COLO829 (cell line): Measurements from ENCODE around the gene CHRNA9.

ENCODE experiments used
- DNase-seq: peaks from one replicate; pipeline ENCODE4 v3.0.0; 2012; ENCODE audit warnings: low spot score

Gene CHRNA9

DNA sequence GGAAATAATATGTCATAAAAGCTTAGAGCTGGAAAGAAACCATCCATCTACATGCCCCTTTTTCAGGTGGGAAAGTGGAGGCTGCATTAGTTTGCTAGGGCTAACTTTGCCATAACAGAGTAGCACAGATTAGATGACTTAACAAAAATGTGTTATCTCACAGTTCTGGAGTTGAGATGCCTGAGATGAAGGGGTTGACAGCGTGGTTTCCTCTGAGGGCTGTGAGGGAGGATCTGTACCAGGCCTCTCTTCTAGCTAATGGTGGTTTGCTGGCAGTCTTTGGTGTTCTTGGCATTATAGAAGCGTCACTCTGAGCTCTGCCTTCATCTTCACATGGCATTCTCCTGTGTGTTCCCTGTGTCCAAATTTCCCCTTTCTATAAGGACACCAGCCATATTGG, 2.4 kb downstream of the CHRNA9 start:
- no peak for DNase-seq

GRCh38 chr4:40340030-40340429, 4.9 kb downstream of the CHRNA9 start:
- no peak for DNase-seq

DNA sequence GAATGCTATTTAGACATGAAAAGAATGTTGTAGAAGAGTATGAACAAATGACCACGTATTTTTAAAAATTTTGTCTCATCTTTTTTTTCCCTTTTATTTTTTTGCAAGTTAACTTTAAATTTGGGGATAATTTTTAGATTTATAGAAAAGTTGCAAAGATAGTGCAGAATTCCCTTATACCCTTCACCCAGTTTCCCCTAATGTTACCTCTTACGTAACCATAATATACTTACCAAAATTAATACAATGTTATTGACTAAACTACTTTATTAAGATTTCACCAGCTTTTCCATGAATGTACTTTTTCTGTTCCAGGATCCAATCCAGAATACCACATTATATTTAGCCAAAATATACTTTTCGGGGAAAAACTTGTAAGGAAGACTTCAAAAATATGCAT, 12.3 kb downstream of the CHRNA9 start:
- DNase-seq = no peak

DNA sequence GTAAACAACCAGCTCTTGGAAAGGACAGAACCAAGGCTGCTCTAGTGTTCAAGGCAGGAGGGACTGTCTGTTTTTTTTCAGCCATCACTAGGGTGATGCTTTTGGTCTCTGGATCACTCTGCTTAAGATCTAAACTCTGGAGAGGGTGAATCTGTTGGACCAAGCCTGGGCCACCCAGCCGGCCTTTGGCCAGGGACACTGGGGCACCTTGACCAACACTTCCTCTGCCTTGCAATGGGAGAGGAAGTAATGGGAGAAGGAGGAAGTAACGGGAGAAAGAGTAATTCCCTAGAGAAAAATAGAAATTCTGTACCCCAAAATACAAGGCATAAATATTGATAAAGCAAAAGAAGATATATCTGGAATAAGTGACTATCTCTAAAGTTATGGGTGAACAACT, 12.9 kb downstream of the CHRNA9 start:
- DNase-seq = no peak

DNA sequence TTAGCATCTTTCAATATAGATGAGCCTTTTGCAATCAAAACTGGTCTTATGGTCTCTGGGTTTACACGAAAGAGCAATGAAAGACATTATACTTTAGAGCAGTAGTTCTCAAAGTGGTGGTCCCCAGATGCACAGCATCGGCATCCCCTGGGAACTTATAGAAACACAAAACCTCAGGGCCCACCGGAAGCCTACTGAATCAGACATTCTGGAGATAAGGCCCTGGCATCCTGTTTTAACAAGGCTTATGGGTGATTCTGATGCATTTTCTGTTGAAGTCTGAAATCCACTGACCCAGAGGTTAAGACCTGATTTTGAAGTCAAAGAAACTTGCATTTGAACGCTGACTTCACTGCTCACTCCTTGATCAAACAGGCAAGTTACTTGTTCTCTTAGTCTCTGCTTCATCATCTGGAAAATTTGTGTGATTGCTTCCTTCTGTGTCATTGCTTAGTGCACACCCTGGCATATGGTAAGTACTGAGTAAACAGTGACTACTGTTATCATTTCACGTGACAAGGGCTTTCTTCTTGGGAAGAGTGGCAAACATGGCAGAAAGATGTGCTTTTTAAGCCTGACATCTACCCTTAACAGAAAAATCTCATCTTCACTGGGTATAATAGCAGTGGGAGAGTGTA, 14.5 kb downstream of the CHRNA9 start:
- peak; percentile 8 for DNase-seq

- DNase-seq = no peak
These were observed 15.6 kb downstream of the CHRNA9 start for GRCh38 chr4:40350627-40351227.

DNA sequence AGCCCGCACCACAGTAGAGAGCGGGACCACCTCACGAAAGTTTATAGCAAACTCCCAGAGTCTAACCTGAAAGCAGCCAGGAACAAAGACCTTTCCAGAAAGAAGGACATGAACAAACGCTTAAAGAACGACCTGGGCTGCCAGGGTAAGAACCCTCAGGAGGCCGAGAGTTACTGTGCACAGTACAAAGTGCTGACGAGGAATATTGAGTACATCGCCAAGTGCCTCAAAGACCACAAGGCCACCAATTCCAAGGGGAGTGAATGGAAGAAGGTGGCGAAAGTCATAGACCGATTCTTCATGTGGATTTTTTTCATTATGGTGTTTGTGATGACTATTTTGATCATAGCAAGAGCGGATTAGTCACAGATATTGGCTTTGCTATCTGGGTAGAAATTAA, 19.0 kb downstream of the CHRNA9 start:
- no peak for DNase-seq

DNA sequence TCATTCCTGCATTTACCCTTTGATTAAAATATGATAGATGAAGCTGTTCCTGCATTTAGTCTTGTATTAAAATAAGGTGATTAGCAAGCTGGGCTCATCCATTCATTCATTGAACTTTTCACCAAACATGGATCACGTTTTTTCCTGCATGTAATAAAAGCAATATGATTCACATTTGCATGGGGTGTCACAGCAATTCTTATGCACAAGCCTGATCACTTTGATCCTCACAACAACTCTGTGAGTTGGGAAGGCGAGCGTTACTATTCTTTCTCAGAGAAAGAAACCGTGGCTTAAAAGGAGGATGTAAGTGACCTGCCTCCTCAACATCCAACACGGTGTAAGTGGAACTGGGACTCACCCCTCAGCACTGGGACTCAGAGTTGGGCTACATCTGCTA, 20.0 kb downstream of the CHRNA9 start:
- no peak for DNase-seq

DNA sequence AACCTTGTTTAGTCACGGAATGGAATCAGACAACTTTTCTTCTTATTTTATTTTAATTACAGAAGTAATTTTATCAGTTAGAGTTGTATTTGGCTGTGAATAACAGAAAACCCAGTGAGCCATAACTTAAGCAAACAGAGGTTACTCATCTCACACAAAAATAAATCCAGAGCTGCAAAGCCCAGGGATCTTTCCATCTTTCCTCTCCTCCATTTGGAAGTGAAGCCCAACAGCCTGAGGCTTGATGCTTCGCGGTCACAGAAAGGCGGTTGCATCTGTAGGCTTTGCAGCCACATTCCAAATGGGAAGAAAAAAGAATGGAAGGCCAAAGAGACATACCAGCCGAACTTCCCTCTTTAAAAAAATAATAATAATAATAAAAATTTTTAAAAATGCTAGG, 22.6 kb downstream of the CHRNA9 start:
- DNase-seq = no peak

GRCh38 chr4:40361338-40361737, 26.2 kb downstream of the CHRNA9 start:
- DNase-seq = no peak

GRCh38 chr4:40363382-40363920, 28.3 kb downstream of the CHRNA9 start:
- no peak for DNase-seq

DNA sequence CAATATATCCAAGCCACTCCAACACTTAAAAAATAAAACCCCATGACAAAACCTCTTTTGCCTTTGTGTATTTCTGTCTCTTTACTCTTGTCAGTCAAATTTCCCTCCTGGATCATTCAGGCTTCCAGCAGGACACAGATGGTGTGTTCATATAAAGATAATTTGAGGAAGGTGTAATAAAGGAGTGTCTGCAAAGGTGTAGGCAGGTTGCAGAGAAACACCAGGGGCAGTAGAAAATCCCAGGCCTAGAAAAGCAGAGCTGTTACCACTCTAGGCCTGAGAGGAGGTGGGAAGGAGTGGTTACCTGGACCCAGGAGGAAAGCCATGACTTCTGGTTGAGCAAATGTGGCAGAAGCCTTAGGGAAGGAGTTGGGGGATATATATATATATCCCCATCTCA, 28.8 kb downstream of the CHRNA9 start:
- DNase-seq = no peak

DNA sequence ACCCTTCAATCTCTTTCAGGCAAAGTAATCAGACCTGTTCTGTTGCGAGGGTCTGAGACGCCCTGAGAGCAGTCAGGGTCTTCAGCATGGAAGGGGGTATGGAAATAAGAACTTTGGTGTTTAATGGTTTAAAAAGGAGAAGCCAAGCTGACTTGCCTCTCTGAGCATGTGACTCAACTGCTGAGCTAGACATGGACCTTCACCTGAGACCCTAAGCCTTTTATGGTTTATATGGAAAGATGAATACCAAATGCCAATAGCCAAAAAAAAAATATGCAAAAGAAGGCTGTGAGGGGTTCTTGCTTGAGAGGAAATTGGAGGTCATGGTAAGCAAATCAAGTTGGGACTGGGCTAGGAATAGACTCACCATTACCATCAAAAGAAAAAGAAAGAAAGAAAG, 30.6 kb downstream of the CHRNA9 start:
- no peak for DNase-seq

DNA sequence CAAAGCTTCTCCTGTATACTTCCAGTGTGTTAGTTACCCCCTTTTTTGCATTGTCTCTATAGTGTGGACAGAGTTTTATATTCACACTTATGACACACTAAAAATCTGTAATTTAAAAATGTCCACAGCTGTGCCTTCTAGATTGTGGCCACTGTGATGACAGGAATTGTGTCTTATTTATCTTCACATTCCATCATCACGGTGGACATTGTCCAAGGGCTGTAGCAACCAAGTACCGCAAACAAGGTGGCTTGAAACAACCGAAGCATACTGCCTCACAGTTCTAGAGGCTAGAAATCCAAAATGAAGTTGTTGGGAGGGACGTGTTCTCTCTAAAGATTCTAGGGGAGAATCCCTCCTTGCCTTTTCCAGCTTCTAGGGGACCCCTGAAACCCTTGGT, 32.3 kb downstream of the CHRNA9 start:
- DNase-seq = no peak

DNA sequence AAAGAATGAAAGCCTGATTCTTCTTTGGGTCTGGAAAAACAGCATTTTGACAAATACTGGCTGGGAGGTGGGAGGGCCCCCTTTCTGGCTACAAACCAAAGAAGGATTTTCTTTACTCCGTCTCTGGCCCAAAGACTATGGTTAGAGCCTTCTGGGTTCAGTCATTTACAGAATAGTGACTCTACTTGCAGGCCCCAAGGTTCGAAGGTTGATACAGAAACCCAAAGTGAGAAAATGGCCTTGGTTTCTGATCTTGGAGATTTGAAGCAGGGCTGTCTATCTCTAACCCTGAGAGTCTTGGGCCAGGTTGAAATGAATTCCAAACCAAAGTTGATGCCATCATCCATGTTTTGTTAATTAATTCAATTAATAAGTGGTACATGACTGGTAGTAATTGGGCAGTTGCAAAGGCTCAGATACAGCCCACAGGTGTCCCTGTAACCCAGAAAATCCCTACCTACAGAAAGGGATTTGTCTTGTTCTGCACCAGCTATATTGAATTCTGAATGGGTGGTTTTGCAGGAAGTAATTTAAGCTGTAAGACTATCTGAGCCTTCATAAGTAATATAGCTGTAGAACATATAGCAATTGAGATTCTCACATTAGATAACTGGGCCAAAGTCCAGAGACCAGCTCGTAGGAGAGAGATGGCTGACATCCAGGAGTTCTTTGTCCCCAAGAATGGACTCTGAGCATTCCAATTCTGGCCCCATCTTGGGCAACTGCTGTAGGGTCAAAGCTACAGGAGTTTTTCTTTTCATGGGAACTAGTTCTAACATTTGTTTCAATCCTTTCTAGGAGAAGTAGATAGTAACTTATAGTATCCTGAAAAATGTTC, 34.5 kb downstream of the CHRNA9 start:
- DNase-seq = no peak

- no peak for DNase-seq
These were observed 37.5 kb downstream of the CHRNA9 start for GRCh38 chr4:40372651-40373050.

DNA sequence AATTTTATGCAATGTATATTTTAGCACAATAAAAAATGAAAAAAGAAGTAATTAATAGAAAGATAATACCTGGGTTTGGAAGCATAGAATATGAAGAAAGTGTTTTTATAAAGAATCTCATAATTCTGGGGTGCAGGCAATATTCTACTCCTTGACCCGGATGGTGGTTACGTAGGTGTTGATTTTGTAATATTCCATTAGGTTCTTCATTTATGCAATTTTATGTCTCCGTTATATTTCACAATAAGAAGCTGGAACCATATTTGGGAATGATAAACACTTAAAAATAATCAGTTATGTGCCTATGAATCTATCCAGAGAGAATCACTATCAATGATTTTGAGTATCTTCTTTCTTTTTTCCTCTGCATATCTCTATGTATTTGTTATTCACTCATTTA, 38.5 kb downstream of the CHRNA9 start:
- DNase-seq = no peak

DNA sequence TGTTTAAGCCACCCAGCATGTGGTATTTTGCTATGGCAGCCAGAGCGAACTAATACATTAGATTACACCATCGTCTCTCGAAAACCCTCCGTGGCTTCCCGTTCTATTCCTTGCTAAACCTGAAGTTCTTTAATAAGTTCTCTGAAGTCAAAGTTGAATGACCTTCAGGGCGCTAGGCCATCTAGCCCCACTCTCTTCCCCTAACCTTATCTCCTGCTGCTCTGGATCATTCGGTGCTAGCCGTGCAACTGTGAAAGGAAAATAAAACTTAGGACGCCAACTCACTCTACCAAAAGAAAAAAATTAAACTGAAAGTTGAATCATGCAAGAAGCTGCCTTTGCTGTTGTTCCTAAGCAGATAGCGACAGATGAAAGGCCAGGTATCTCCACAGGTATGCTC, 40.0 kb downstream of the CHRNA9 start:
- no peak for DNase-seq

GRCh38 chr4:40375620-40376019, 40.5 kb downstream of the CHRNA9 start:
- DNase-seq = no peak

DNA sequence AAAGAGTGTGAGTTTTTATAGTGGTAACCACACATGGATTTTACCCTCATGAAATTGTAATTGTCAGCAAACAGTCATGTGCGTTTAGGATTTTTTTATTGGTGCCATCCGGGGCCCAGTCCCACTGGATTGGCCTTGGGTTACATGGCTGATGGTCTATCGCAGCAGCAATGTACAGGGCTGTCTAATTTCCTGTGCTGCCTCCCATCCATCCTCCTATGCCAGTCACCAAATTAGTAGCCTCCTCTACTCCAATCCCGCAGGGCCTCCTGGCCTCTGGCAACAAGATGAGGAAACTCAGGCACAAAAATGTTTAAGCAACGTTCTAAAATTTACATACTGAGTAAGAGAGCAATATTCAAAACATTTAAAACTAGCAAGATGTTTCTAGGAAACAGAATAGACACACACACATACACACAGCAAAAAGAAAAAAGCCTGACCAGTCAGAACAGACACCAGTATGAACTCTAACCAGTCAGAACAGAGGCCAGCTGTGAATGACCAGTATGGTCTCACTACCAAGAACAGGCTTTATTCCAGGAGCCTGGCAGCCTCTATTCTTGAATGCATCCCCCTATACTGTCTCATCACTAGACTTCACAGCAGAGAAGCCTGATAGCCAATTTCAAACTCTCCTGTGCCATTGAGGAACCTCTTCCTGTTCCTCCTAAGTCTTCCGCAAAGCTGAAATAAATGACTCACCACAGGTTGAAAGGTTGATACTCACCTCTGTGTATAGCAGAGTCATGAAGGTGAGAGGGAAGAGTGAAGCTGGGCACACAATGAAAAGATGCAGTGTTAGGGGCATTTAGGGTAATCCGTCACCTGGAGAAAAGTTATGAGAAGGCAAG, 42.6 kb downstream of the CHRNA9 start:
- no peak for DNase-seq

GRCh38 chr4:40378619-40379018, 43.5 kb downstream of the CHRNA9 start:
- no peak for DNase-seq

DNA sequence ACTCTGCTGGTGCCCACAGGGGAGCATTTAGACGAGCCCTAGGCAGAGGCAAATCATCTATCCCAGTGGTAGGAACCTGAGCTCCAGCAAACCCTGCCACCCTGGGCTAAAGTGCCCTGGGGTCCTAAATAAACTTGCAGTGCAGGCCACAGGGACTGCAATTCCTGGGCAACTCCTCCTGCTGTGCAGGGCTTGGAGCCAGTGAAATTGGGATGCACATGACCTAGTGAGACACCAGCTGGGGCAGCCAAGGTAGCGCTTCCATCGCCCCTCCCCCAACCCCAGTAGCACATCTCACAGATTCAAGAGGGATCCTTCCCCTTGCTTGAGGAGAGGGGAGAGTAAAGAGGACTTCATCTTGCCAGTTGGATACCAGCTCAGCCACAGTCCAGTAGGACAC, 44.1 kb downstream of the CHRNA9 start:
- no peak for DNase-seq
